ENCODE data around the gene SMDT1. TPM values are rescaled to one million over a fixed set of nuclear protein-coding genes. Genes with fewer than 3 reads are reported as not detected.

The SMDT1 gene
- total and polyA plus RNA-seq, 2 of the 4 experiments (the other 2 are of a cell fraction), result 2.3 to 15.7 TPM

DNA sequence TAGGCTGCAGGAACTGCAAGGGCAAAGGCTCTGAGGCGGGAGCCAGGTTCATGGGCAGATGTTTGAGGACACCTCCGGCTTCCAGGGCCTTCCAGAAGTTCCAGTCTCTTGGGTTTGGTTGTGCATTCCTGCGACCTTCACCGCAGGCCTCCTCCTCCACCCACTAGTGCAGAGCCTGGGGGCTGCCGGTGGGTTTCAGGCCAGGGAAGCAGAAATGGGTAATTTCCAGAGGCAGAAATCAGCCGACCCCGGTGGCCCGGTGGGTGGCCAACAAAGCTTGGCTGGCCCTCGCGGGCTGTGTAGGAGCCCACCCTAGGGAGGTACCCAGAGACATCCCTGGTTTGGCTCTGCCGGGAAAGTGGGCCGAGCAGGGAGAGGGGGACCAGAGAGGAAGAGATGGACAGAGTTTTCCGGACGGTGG lies 5.9 kb upstream of the SMDT1 start:
- H3K9ac ChIP-seq (ENCODE audit: low read depth, low read length), result peak overlapping the region; percentile 95
- no peak for ATAC-seq (ENCODE audit: low read depth)
- H3K27me3 ChIP-seq (ENCODE audit: control insufficient read depth, insufficient read depth, low read length), result no peaks in the 10 kb centered on the region
- TF ChIP-seq RCOR1 (IDR thresholded peaks at IDR 0.05; ENCODE audit: insufficient replicate concordance, low read length) (no peak), BHLHE40 (IDR thresholded peaks at IDR 0.05; ENCODE audit: low read depth, low read length) (no peak), MAZ (IDR thresholded peaks at IDR 0.05; ENCODE audit: borderline replicate concordance, low read depth, low read length) (no peak), MAFK (IDR thresholded peaks at IDR 0.05; ENCODE audit: low read depth, low read length) (no peak), MXI1 (IDR thresholded peaks at IDR 0.05; ENCODE audit: borderline replicate concordance, low read depth, low read length) (no peak), NFE2L2 (IDR thresholded peaks at IDR 0.05; ENCODE audit: low read depth, low read length) (no peak), RAD21 (IDR thresholded peaks at IDR 0.05; ENCODE audit: low read length) (no peak), RFX5 (IDR thresholded peaks at IDR 0.05; ENCODE audit: low read depth, low read length) (no peak)
- TF ChIP-seq, protein P1, sequence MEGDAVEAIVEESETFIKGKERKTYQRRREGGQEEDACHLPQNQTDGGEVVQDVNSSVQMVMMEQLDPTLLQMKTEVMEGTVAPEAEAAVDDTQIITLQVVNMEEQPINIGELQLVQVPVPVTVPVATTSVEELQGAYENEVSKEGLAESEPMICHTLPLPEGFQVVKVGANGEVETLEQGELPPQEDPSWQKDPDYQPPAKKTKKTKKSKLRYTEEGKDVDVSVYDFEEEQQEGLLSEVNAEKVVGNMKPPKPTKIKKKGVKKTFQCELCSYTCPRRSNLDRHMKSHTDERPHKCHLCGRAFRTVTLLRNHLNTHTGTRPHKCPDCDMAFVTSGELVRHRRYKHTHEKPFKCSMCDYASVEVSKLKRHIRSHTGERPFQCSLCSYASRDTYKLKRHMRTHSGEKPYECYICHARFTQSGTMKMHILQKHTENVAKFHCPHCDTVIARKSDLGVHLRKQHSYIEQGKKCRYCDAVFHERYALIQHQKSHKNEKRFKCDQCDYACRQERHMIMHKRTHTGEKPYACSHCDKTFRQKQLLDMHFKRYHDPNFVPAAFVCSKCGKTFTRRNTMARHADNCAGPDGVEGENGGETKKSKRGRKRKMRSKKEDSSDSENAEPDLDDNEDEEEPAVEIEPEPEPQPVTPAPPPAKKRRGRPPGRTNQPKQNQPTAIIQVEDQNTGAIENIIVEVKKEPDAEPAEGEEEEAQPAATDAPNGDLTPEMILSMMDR (conservative IDR thresholded peaks at IDR 0.05; ENCODE audit: low read depth, low read length), result no peak
- TF ChIP-seq, protein P2, sequence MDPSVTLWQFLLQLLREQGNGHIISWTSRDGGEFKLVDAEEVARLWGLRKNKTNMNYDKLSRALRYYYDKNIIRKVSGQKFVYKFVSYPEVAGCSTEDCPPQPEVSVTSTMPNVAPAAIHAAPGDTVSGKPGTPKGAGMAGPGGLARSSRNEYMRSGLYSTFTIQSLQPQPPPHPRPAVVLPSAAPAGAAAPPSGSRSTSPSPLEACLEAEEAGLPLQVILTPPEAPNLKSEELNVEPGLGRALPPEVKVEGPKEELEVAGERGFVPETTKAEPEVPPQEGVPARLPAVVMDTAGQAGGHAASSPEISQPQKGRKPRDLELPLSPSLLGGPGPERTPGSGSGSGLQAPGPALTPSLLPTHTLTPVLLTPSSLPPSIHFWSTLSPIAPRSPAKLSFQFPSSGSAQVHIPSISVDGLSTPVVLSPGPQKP (IDR thresholded peaks at IDR 0.05; ENCODE audit: borderline replicate concordance, low read depth, low read length), result no peak
- H3K4ac ChIP-seq (ENCODE audit: low read depth, low read length), result peak overlapping the region; percentile 92
- in situ Hi-C loops (cut with MboI; ENCODE audit: low sequenced_read_pairs), result no loop called here
- H2AFZ ChIP-seq (replicated peaks; ENCODE audit: low read length, poor library complexity), result peak overlapping the region; percentile 95
- peak overlapping the region; percentile 84 for H3K27ac ChIP-seq (ENCODE audit: insufficient read depth, low read length)
- peak overlapping the region; percentile 97 for H4K8ac ChIP-seq (ENCODE audit: low read depth in 2 of 2, low read length in 2 of 2)
- peak overlapping the region; percentile 56 for H2AK5ac ChIP-seq (ENCODE audit: low read depth, low read length)
- peaks cover 13% of the 10 kb centered on the region for H3K4me1 ChIP-seq (ENCODE audit: control insufficient read depth, insufficient read depth, low read length)
- H3K14ac ChIP-seq (replicated peaks; ENCODE audit: low read depth, low read length), result peak overlapping the region; percentile 91; the same call in 1 of the 2 replicates
- 0 out of 2 replicates have a peak, but pooled peaks cover 4% of the 10 kb centered on the region for H4K20me1 ChIP-seq (ENCODE audit: insufficient read depth, low read length)
- H4K91ac ChIP-seq (ENCODE audit: insufficient read depth, low read depth, low read length), result peak overlapping the region; percentile 88
- intact Hi-C loops (cut with micrococcal nuclease), result no loop called here
- peak overlapping the region; percentile 84 for H3K4me3 ChIP-seq (ENCODE audit: insufficient read depth, low read depth, low read length)
- ChIA-PET CTCF (no interaction called here), POLR2A (ENCODE audit: unreplicated experiment) (no interaction called here)
- peak overlapping the region; percentile 17; the same call in 1 of the 2 replicates for H3K23ac ChIP-seq (ENCODE audit: low read depth, low read length)
- dilution Hi-C loops (cut with HindIII; ENCODE audit: low sequenced_read_pairs, unreplicated experiment), result no loop called here
- no peak overlapping the region; the same call in 1 of the 2 replicates for H3K56ac ChIP-seq (ENCODE audit: extremely low read depth, insufficient read depth, low read length)
- peak overlapping the region; percentile 97 for H2AK9ac ChIP-seq (replicated peaks; ENCODE audit: low read depth, low read length, poor library complexity)
- WGBS, 2 experiments (ENCODE audit: extremely low coverage in 2 of 2, insufficient read length in 1 of 2), result 60% methylated on average over 1 of the region's 14 CpGs; no CpG with 5 or more reads in 1 of the 2 experiments
- DNase-seq, result no peak
- H2BK15ac ChIP-seq (ENCODE audit: low read depth, low read length), result no peak overlapping the region
- peaks cover 11% of the 10 kb centered on the region for H3K36me3 ChIP-seq (ENCODE audit: control insufficient read depth, insufficient read depth, low read length)
- H4K5ac ChIP-seq (ENCODE audit: low read depth, low read length), result peak overlapping the region; percentile 96
- peaks cover 15% of the 10 kb centered on the region; the same call in 1 of the 2 replicates for H3K9me1 ChIP-seq (ENCODE audit: insufficient read depth, low read length)
- peak overlapping the region; percentile 84 for H2BK5ac ChIP-seq (ENCODE audit: low read depth, low read length, poor library complexity, severe bottlenecking)
- peaks cover 15 to 53% of the 10 kb centered on the region in 2 experiments; a peak in 3 of 4 replicates for H3K79me1 ChIP-seq (ENCODE audit: low read depth in 1 of 2, low read length in 2 of 2)
- H3K9me3 ChIP-seq (ENCODE audit: control insufficient read depth, insufficient read depth, low read length), result no peaks in the 10 kb centered on the region
- no TSS peak for BruUV-seq (replicated peaks)
- H3K18ac ChIP-seq (ENCODE audit: low read depth, low read length), result no peak overlapping the region; the same call in 1 of the 2 replicates
- peak overlapping the region; percentile 45 for H3K4me2 ChIP-seq (ENCODE audit: low read depth, low read length)
- no peak overlapping the region for H2BK20ac ChIP-seq (ENCODE audit: low read depth, low read length)
- H2BK120ac ChIP-seq (ENCODE audit: low read depth, low read length), result peak overlapping the region; percentile 36; the same call in 1 of the 2 replicates
